Smooth muscle cell (in vitro differentiated cells): ENCODE data around the gene CCT3. TPM values are rescaled to one million over a fixed set of nuclear protein-coding genes. Genes with fewer than 3 reads are reported as not detected.

Experiments used
- DNase-seq: peaks from one replicate; lab custom pipeline; 2025; ENCODE audit not compliant: unreplicated experiment; lab: John Stamatoyannopoulos, UW
- H2AFZ ChIP-seq: fragments of 200-600 bp; sonication (generic); 2 replicates; pipeline ENCODE4 v1.6.0; 2016; ENCODE audit warnings: antibody characterized with exemption, low read depth, mild to moderate bottlenecking
- H3F3A ChIP-seq: fragments of 200-600 bp; sonication (generic); 2 replicates; pipeline ENCODE4 v1.6.0; 2017; ENCODE audit warnings: antibody characterized with exemption, low read depth
- H3K27ac ChIP-seq: fragments of 200-600 bp; sonication (generic); 2 replicates; pipeline ENCODE4 v1.5.1; 2016; ENCODE audit warnings: low read depth, mild to moderate bottlenecking
- H3K27me3 ChIP-seq: fragments of 200-600 bp; sonication (generic); 2 replicates; pipeline ENCODE4 v1.6.1; 2016; ENCODE audit warnings: low read depth, mild to moderate bottlenecking
- H3K36me3 ChIP-seq: fragments of 200-600 bp; sonication (generic); 2 replicates; pipeline ENCODE4 v1.5.1; 2016; ENCODE audit warnings: low read depth
- H3K4me1 ChIP-seq: fragments of 200-600 bp; sonication (generic); 2 replicates; pipeline ENCODE4 v1.5.1; 2016; ENCODE audit warnings: low read depth
- H3K4me2 ChIP-seq: fragments of 200-600 bp; sonication (generic); 2 replicates; pipeline ENCODE4 v1.6.0; 2016; ENCODE audit warnings: mild to moderate bottlenecking
- H3K4me3 ChIP-seq: fragments of 200-600 bp; sonication (generic); 2 replicates; pipeline ENCODE4 v1.5.1; 2016; ENCODE audit warnings: mild to moderate bottlenecking
- H3K79me2 ChIP-seq: fragments of 200-600 bp; sonication (generic); 2 replicates; pipeline ENCODE4 v1.6.0; 2016; ENCODE audit warnings: low read depth, mild to moderate bottlenecking
- H3K9ac ChIP-seq: fragments of 200-600 bp; sonication (generic); 2 replicates; pipeline ENCODE4 v1.6.0; 2016; ENCODE audit warnings: low read depth
- H3K9me3 ChIP-seq: fragments of 200-600 bp; sonication (generic); replicated peaks from 2 replicates; pipeline ENCODE4 v1.5.1; 2016; ENCODE audit warnings: low read depth
- H4K20me1 ChIP-seq: fragments of 200-600 bp; sonication (generic); 2 replicates; pipeline ENCODE4 v1.6.0; 2016; ENCODE audit warnings: low read depth
- CTCF ChIP-seq: fragments of 200-600 bp; sonication (generic); IDR thresholded peaks from 2 replicates; pipeline ENCODE4 v1.5.1; 2017; ENCODE audit warnings: borderline replicate concordance, mild to moderate bottlenecking, antibody characterized with exemption; ENCODE audit not compliant: insufficient read depth, poor library complexity, severe bottlenecking
- WGBS: methylation state at CpG from one replicate; pipeline ENCODE4 v1.1.7; 2016; ENCODE audit warnings: low lambda C conversion rate; 5-methylcytosine and 5-hydroxymethylcytosine counted together
- polyA plus RNA-seq: library from polyadenylated mRNA; unstranded; fragments of >200 nt; fragmentation: Nextera tagmentation; extraction: Ambion mirVana; gene quantifications from 2 replicates; pipeline ENCODE4 v1.2.1, GENCODE V29; 2016
- total RNA-seq: library from RNA; depleted of rRNA; stranded (reverse); fragments of >200 nt; gene quantifications from 2 replicates; pipeline ENCODE4 v1.2.3, GENCODE V29; 2014

Gene CCT3
- total and polyA plus RNA-seq, 2 experiments from 2014 or later = 147 to 179 TPM

- no peak overlapping the region for H3K4me3 ChIP-seq
- H3K9me3 ChIP-seq = no peaks in the 10 kb centered on the region
- peaks cover 28% of the 10 kb centered on the region for H3K79me2 ChIP-seq
- no peak for TF ChIP-seq CTCF
- H3F3A ChIP-seq = no peaks in the 10 kb centered on the region
- H2AFZ ChIP-seq = no peak overlapping the region
- no peak overlapping the region for H3K27ac ChIP-seq
- no peak overlapping the region for H3K4me2 ChIP-seq
- DNase-seq = no peak
- no peaks in the 10 kb centered on the region for H3K36me3 ChIP-seq
- 95% methylated on average over 20 of the region's 21 CpGs for WGBS
- peaks cover 24% of the 10 kb centered on the region for H3K4me1 ChIP-seq
- H4K20me1 ChIP-seq = peaks cover 16% of the 10 kb centered on the region
- no peaks in the 10 kb centered on the region for H3K27me3 ChIP-seq
- H3K9ac ChIP-seq = no peak overlapping the region
Measured at GRCh38 chr1:156285437-156285836, 52.7 kb downstream of the CCT3 start.

- no peaks in the 10 kb centered on the region for H3K27me3 ChIP-seq
- peak overlapping the region; percentile 96 for H3K4me2 ChIP-seq
- DNase-seq = no peak
- peaks cover 22% of the 10 kb centered on the region for H4K20me1 ChIP-seq
- H3F3A ChIP-seq = no peaks in the 10 kb centered on the region
- 62% methylated on average over 4 of the region's 4 CpGs for WGBS
- no peaks in the 10 kb centered on the region for H3K9me3 ChIP-seq
- peak overlapping the region; percentile 62 for H3K27ac ChIP-seq
- no peak overlapping the region for H2AFZ ChIP-seq
- TF ChIP-seq CTCF = no peak
- H3K4me1 ChIP-seq = peaks cover 24% of the 10 kb centered on the region
- H3K4me3 ChIP-seq = peak overlapping the region; percentile 82
- peak overlapping the region; percentile 43 for H3K9ac ChIP-seq
- peaks cover 30% of the 10 kb centered on the region for H3K79me2 ChIP-seq
- no peaks in the 10 kb centered on the region for H3K36me3 ChIP-seq
Measured at GRCh38 chr1:156284757-156285156, 53.3 kb downstream of the CCT3 start.

GRCh38 chr1:156284112-156284511, 54.0 kb downstream of the CCT3 start, which contains the start of gene TMEM79:
Gene TMEM79, plus strand, starts transcription at chr1:156284325. Its CDS starts 902 bp downstream, at chr1:156285227.
- DNase-seq = no peak

More at GRCh38 chr1:156284112-156284511, 54.0 kb downstream of the CCT3 start, which contains the start of gene TMEM79:
- H3K36me3 ChIP-seq = no peaks in the 10 kb centered on the region
- H3K27me3 ChIP-seq = no peaks in the 10 kb centered on the region
- no peak for TF ChIP-seq CTCF
- H3K9ac ChIP-seq = peak within 1 kb of the TSS; percentile 97
- H4K20me1 ChIP-seq = peaks cover 29% of the 10 kb centered on the region
- peak within 1 kb of the TSS; percentile 87 for H2AFZ ChIP-seq
- H3K27ac ChIP-seq = peak within 1 kb of the TSS; percentile 87
- peak within 1 kb of the TSS; percentile 82 for H3K4me3 ChIP-seq
- H3K4me2 ChIP-seq = peak within 1 kb of the TSS; percentile 96
- H3F3A ChIP-seq = no peaks in the 10 kb centered on the region
- H3K4me1 ChIP-seq = peaks cover 24% of the 10 kb centered on the region
- H3K79me2 ChIP-seq = peaks cover 35% of the 10 kb centered on the region
- H3K9me3 ChIP-seq = no peaks in the 10 kb centered on the region
- WGBS = 80% methylated on average over 7 of the region's 7 CpGs
